HL-60/S4 treated with phorbol 12-myristate 13-acetate at 8.2 ng/mL for 4 days and 3 days (cell line): ENCODE data around the gene CYB5A.

Experiments
- in situ Hi-C: fragments of 300-500 bp; cut with MboI; formaldehyde crosslinking; loops from 2 replicates; pipeline ENCODE4 v1.15.0; 2022; ENCODE audit warnings: low sequenced_read_pairs

The CYB5A gene

DNA sequence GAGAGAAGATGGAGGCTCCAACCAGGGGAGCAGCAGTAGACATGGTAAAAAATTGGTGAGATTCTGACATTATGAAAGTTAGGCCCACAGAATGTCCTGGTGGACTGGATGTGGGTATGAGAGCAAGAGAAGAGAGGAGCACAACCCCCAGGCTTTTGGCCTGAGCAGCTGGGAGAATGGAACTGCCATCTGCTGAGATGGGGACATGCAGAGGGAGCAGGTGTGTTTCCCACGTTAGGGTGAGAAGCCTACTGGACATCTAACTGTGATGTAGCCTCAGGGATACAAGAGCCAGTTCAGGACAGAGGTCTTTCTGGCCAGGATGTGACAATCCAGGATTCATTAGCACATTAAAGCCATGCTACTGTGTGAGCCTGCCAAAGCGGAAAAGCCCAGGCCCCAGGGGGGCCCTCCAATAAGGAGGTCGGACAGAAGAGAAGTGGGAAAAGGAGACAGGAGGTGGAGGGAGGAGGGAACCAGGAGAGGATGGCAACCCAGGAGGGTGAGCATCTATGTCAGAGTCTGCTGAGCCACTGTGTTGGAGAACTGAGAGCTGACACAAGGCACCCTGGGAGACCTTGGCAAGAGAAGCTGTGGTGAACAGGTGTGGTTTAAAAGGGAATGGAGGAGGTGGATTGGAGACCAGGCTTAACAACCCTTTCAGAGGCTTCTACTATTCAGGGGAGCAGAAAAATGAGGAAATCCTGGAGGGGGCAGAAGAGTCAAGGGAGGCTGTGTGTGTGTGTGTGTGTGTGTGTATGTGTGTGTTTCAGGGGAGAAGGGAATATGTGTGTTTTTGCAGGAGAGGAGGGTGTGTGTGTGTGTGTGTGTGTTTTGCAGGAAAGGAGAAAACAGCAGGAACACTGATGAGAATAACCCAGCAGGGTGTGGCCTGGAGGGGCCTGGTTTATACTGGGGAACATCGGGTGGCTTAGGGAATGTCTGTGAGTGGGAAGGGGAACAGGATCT is 10.5 kb downstream of the CYB5A start:
- in situ Hi-C loops = loop anchor here (25.0 kb wide), 1 partner anchor 106 kb away; no protein-coding TSS in a partner anchor

- in situ Hi-C loops = loop anchor here (25.0 kb wide), 1 partner anchor 108 kb away; no protein-coding TSS in a partner anchor
Observed at GRCh38 chr18:74278983-74279382, 12.8 kb downstream of the CYB5A start.

- in situ Hi-C loops = loop anchor here (25.0 kb wide), 1 partner anchor 109 kb away; no protein-coding TSS in a partner anchor
Observed at GRCh38 chr18:74278058-74278457, 13.7 kb downstream of the CYB5A start.

DNA sequence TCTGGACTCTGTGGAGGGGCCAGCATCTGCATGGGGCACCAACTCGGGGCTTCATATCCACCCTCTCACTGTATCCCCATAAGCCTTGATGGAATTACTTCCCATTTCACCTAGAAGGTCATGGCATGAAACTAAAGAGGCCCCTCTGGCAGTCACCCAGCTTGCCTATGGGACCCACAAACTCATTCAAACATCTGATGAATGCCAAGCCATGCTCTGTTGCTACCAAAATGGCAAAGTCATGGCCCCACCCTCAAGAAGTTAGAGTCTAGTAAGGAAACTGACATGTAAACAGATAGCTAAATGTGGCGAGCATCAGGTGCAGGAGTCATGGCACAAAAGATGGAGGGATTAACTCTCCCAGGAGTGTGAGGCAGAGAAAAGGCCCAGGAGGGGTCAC is 14.5 kb downstream of the CYB5A start:
- in situ Hi-C loops = loop anchor here (25.0 kb wide), 1 partner anchor 110 kb away; no protein-coding TSS in a partner anchor

DNA sequence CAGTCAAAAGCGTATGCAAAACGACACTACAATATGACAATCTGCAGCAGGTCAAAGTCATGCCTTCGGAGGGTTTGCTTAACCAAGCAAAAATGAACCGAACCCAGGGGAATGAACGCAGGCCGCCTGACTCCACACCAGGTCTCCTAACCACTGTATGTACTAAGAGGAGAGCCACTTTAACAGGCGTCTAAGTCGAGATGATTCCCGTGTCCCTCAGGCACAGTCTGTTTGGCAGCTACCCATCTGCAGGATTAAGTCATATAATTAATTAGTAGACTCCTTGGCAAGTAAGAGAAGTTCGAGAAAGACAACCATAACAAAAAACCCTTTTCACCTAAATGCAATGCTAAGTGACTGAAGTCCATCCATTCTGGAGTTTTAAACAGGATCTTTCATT is 15.2 kb downstream of the CYB5A start:
- in situ Hi-C loops = loop anchor here (25.0 kb wide), 1 partner anchor 111 kb away; no protein-coding TSS in a partner anchor

DNA sequence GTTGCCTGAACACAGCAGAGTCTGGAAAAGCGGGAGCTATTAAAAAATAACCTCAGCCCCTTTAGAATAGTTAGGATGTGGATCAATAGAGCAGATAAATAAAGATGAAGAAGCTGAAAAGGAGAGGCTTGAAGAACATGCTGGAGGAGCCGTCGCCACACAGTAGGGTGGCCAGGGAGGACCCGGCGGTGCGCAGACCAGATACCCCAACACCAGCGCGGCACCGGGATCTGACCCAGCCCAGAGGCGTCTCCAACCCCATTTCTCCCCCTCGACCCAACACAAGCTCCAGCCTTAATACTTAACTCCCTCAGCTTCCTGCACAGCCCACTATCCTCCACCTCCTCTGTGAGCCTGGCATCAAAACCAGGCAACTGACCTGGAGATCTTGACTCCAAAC is 16.0 kb downstream of the CYB5A start:
- in situ Hi-C loops = loop anchor here (25.0 kb wide), 1 partner anchor 112 kb away; no protein-coding TSS in a partner anchor

DNA sequence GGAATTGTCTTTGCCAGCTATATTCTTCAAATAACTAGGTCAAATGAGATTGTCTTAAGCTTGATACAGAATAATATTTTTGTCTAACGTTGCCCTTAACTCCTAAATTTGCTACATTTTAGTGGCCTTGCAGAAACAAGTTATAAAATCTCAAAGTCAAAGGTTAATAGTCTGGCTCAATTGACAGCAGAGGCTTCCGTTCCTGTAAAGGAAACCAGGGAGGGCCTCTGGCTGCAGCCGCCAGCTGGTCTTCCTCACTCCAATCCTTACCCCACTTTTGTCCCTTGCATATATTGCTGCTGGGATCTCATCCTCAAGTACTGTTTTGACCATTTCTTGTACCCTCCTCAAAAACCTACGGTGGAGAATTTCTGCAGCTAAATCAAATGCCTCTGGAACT is 17.1 kb downstream of the CYB5A start:
- in situ Hi-C loops = loop anchor here (25.0 kb wide), 1 partner anchor 113 kb away; no protein-coding TSS in a partner anchor

DNA sequence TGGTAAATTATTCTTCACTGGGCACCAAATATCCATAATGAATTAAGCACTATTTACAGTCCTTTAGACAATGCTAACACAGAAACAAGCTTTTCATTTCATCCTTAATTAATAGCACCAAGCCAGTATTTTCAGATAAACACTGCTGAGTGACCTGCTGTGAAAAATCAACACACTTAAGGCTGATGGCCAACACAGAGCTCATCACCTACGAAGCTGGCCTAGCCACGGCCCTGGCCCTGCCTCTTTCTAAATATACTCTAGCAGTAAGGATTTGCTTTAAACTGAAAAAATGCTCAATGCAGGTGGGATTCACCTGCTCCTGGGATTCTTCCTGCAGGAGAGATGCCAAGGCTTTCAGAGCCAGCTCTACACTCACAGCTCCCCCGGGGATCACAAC is 18.4 kb downstream of the CYB5A start:
- in situ Hi-C loops = no loop called here

DNA sequence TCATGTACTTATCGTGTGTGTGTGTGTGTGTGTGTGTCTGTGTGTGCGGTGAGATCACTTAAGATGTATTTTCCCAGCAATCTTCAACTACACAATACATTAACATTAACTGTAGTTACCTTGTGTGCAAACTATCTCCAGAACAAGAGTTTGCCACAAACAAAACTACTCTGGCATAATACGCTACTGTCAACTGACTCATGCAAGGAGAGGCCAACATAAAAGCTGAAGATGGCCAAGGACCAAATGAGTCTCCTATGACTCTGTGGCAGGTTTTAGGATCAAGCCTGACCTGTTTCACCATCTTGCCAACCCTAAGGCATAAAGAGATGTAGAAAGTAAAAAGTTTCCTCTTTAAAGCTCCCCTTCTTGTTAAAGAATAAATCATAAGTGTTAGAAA is 20.1 kb downstream of the CYB5A start:
- in situ Hi-C loops = no loop called here

DNA sequence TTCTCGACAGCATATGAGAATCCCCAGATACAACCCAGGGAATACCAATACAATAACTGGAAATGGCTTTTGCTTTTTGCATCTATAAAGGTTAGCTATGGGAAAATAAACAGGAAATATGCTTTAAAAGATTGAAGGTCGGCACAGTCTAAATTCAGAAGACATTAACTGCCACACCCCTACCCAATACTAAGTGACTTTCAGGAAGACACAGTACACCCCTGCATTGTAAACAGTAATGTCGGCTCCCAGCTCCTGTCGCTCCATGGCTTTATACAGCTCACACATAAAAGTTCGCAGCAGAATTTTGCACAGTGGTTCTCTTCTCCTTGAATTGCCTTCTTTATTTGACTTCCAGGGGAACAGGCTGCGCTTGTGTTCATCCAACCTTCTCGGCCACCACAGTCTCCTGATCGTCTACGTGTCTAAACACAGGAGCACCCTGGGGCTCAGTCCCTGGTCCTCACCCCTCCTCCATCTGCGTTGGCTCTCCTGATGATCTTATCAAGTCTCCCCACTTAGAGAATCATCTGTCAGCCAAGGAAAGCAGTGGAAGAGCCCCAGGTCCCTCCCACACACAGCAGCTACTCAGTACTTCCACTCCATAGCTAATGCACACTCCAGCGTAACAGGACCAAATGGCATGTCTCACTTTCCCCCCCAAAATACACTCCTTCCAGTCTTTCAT is 22.7 kb downstream of the CYB5A start:
- in situ Hi-C loops = no loop called here

DNA sequence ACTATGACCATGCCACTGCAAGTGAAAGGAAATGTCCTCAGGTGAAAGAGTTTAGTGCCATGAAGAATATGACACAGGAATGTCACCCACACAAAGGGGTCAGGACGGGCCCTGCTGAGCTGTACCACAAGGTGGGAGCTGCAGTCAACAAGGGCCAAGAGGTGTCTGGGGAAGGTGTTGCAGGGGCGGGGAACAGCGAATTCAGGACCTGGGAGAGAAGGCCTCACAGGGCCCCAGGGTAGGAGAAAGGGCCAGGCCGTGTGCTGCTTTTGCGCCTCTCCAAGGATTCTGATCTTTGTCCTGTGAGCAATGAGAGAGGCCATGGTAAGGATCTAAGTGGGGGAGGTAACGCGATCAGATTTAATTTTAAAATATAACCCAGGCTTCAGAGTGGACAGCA is 23.6 kb downstream of the CYB5A start:
- in situ Hi-C loops = no loop called here

DNA sequence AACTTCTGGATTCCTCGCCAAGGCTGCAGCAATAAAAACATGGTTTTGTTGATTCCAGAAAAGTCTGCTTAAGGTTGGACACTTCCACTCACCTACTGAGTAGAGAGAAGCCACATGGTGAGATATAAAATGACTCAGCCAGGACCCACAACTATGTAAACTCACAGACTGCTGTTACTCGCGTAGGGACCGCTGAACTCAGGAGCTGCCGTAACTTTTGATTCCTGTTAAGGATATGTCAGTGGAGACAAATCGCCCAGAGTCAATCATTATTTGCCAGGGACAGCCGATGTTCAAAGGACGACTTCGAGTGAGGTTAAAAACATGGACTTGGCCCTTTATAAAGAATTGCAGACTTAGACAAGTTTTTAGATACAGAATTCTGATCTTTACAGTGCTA is 25.6 kb downstream of the CYB5A start:
- in situ Hi-C loops = no loop called here

DNA sequence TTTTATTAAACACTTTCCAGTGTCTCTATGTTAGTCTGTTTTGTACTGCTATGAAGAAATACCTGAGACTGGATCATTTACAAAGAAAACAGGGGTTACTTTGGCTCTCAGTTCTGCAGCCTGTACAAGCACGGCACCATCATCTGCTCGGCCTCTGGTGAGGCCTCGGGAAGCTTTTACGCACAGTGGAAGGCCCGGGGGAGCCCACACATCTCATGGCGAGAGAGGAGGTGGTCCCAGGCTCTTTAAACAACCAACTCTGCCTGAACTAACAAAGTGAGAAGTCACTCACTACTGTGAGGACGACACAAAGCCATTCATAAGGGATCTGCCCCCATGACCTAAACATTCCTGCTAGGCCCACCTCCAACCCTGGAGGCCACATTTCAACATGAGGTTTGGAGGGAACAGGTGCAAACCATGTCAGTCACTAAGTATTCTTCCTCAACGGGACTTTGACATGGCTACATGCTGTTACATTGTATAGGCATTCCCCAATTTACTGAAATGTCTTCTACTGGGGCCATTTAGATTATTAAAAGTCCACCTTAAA is 26.1 kb downstream of the CYB5A start:
- in situ Hi-C loops = no loop called here

GRCh38 chr18:74264303-74265020 is 27.3 kb downstream of the CYB5A start:
- in situ Hi-C loops = no loop called here

DNA sequence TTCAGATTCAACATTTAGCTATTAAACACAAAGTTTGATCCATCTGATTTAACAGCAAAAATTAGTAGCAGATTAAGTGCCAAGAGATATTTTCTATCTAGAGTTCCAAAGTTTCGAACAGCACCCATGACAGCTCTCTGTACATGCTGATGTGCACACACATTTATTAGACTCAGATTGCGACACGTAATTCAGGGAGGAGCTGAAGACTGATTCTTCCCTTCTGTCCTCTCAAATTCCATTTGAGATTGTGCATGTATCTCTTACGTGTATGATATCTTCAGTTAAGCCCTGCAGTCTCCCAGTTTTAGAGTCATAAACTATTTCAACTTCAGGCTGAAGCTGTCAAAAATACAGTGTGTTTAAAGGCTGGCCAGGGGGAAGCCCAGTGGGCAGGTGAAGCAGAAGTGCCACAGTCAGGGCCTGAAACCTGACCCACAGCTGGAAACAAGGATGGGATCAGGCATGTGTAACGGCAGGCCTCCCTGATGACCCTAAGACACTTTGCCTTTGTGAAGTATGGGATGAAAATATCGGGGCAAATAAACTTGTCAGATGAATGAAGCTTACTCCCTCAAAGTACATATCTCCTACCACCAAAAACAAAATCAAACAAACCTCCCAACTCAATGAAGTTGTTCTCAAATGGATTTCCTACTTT is 30.6 kb downstream of the CYB5A start:
- in situ Hi-C loops = no loop called here

DNA sequence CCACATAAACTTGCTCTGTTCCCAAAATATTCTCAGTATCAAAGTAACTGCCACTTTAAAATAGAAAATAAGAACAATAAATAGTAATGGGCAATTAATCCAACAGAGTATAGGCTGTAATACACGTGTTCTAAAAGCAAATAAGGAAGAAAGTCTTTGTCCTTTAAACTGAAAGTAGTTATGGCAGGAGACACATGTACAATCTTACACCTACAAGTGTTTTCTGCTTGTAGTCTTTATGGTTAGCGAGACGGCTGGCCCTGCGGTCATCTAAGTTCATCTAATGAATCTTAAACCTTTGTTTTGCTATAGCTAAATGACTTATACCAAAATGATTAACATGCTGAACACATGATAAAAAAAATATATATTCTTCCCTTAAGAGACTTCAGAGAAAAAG is 32.4 kb downstream of the CYB5A start:
- in situ Hi-C loops = no loop called here

- in situ Hi-C loops = no loop called here
Observed at GRCh38 chr18:74257083-74257482, 34.7 kb downstream of the CYB5A start.

- in situ Hi-C loops = no loop called here
Observed at GRCh38 chr18:74256190-74256589, 35.6 kb downstream of the CYB5A start.

DNA sequence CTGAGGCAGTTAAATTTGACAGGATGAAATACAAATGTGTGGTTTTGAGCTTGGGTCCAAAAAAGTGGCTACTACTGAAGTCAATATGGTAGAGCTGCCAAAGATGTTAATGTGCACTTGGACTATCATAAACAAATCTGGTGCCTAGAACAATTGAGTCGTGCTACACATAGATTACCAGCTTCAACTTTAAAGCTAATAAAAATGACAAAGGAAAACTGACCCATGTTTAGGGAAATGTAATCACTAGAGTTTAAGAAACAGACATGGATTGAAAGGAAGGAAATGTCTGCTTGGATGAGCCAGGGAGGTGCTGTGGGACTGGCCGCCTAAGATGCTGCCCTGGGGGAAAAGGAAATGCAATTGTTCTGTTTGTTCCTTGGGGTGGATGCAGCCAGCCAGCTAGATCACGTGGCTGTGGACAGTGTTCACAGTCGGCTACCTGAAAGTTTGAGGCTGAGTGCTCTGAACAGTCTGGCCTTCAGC is 36.6 kb downstream of the CYB5A start:
- in situ Hi-C loops = no loop called here

- in situ Hi-C loops = no loop called here
Observed at GRCh38 chr18:74252039-74252395, 39.7 kb downstream of the CYB5A start.
